ENCODE data around the gene EYA2. TPM values are rescaled to one million over a fixed set of nuclear protein-coding genes. Genes with fewer than 3 reads are reported as not detected.

EYA2 gene
- total RNA-seq, 3 donors from 2014 or later (not counting 1 experiment from before 2014, with no cell fraction given) = 0.30 TPM; not detected in 2

GRCh38 chr20:47031004-47031403 lies 136.4 kb downstream of the EYA2 start:
- H3K4me1 Mint-ChIP-seq = no peaks in the 10 kb centered on the region
- intact Hi-C loops (cut with micrococcal nuclease) = no loop called here
- H3K9me3 ChIP-seq (ENCODE audit: control insufficient read depth, insufficient read depth, low read length) = no peaks in the 10 kb centered on the region
- no peak overlapping the region for H3K4me3 ChIP-seq (ENCODE audit: low read length)
- TF ChIP-seq CTCF (IDR thresholded peaks at IDR 0.05) = no peak
- no peaks in the 10 kb centered on the region for H3K36me3 Mint-ChIP-seq
- H3K9me3 Mint-ChIP-seq = no peaks in the 10 kb centered on the region
- H3K4me1 ChIP-seq (ENCODE audit: control insufficient read depth, insufficient read depth, low read length) = no peaks in the 10 kb centered on the region
- DNase-seq (no peak), ATAC-seq (no peak)
- H3K27ac ChIP-seq (ENCODE audit: low read length) = no peak overlapping the region
- H3K4me3 Mint-ChIP-seq = no peak overlapping the region
- H3K27me3 Mint-ChIP-seq (ENCODE audit: low read depth in 2 of 2) = peaks cover 7 to 13% of the 10 kb centered on the region in 2 donors
- H3K27ac Mint-ChIP-seq = no peak overlapping the region
- H3K36me3 ChIP-seq (ENCODE audit: control insufficient read depth, insufficient read depth, low read length) = no peaks in the 10 kb centered on the region
- H3K27me3 ChIP-seq (ENCODE audit: control insufficient read depth, insufficient read depth, low read length) = no peaks in the 10 kb centered on the region
- whole genome bisulfite sequencing (ENCODE audit: insufficient coverage) = 48% methylated on average over 7 of the region's 7 CpGs

GRCh38 chr20:47031821-47032220 lies 137.2 kb downstream of the EYA2 start:
- Histone ChIP-seq H3K4me1 (ENCODE audit: control insufficient read depth, insufficient read depth, low read length) (no peaks in the 10 kb centered on the region), H3K27ac (ENCODE audit: low read length) (no peak overlapping the region), H3K36me3 (ENCODE audit: control insufficient read depth, insufficient read depth, low read length) (no peaks in the 10 kb centered on the region), H3K9me3 (ENCODE audit: control insufficient read depth, insufficient read depth, low read length) (no peaks in the 10 kb centered on the region), H3K27me3 (ENCODE audit: control insufficient read depth, insufficient read depth, low read length) (no peaks in the 10 kb centered on the region), H3K4me3 (ENCODE audit: low read length) (no peak overlapping the region)
- no peak overlapping the region for H3K27ac Mint-ChIP-seq
- TF ChIP-seq CTCF (IDR thresholded peaks at IDR 0.05) = no peak
- no peaks in the 10 kb centered on the region for H3K36me3 Mint-ChIP-seq
- ATAC-seq = no peak
- no peak for DNase-seq
- no peaks in the 10 kb centered on the region for H3K4me1 Mint-ChIP-seq
- no peaks in the 10 kb centered on the region for H3K9me3 Mint-ChIP-seq
- H3K4me3 Mint-ChIP-seq = no peak overlapping the region
- WGBS (ENCODE audit: insufficient coverage) = 89% methylated on average over 1 of the region's 1 CpG
- H3K27me3 Mint-ChIP-seq (ENCODE audit: low read depth in 2 of 2) = peaks cover 10 to 12% of the 10 kb centered on the region in 2 donors
- intact Hi-C loops (cut with micrococcal nuclease) = no loop called here

GRCh38 chr20:47032933-47033578 lies 138.4 kb downstream of the EYA2 start:
- peaks cover 9 to 13% of the 10 kb centered on the region in 2 donors for H3K27me3 Mint-ChIP-seq (ENCODE audit: low read depth in 2 of 2)
- H3K27ac Mint-ChIP-seq = no peak overlapping the region
- no peaks in the 10 kb centered on the region for H3K36me3 Mint-ChIP-seq
- H3K27ac ChIP-seq (ENCODE audit: low read length) = no peak overlapping the region
- intact Hi-C loops (cut with micrococcal nuclease) = no loop called here
- H3K36me3 ChIP-seq (ENCODE audit: control insufficient read depth, insufficient read depth, low read length) = no peaks in the 10 kb centered on the region
- no peak overlapping the region for H3K4me3 Mint-ChIP-seq
- H3K9me3 ChIP-seq (ENCODE audit: control insufficient read depth, insufficient read depth, low read length) = no peaks in the 10 kb centered on the region
- H3K9me3 Mint-ChIP-seq = no peaks in the 10 kb centered on the region
- WGBS (ENCODE audit: insufficient coverage) = 88% methylated on average over 8 of the region's 8 CpGs
- no peak for DNase-seq
- no peak overlapping the region for H3K4me3 ChIP-seq (ENCODE audit: low read length)
- TF ChIP-seq CTCF (IDR thresholded peaks at IDR 0.05) = no peak
- H3K4me1 Mint-ChIP-seq = no peaks in the 10 kb centered on the region
- H3K27me3 ChIP-seq (ENCODE audit: control insufficient read depth, insufficient read depth, low read length) = no peaks in the 10 kb centered on the region
- H3K4me1 ChIP-seq (ENCODE audit: control insufficient read depth, insufficient read depth, low read length) = no peaks in the 10 kb centered on the region
- ATAC-seq = no peak

- Histone ChIP-seq H3K9me3 (ENCODE audit: control insufficient read depth, insufficient read depth, low read length) (no peaks in the 10 kb centered on the region), H3K36me3 (ENCODE audit: control insufficient read depth, insufficient read depth, low read length) (no peaks in the 10 kb centered on the region), H3K27me3 (ENCODE audit: control insufficient read depth, insufficient read depth, low read length) (no peaks in the 10 kb centered on the region), H3K4me1 (ENCODE audit: control insufficient read depth, insufficient read depth, low read length) (no peaks in the 10 kb centered on the region), H3K4me3 (ENCODE audit: low read length) (no peak overlapping the region), H3K27ac (ENCODE audit: low read length) (no peak overlapping the region)
- no peaks in the 10 kb centered on the region for H3K9me3 Mint-ChIP-seq
- intact Hi-C loops (cut with micrococcal nuclease) = no loop called here
- no peak for TF ChIP-seq CTCF (IDR thresholded peaks at IDR 0.05)
- H3K36me3 Mint-ChIP-seq = no peaks in the 10 kb centered on the region
- DNase-seq = no peak
- H3K27ac Mint-ChIP-seq = no peak overlapping the region
- peaks cover 9 to 13% of the 10 kb centered on the region in 2 donors for H3K27me3 Mint-ChIP-seq (ENCODE audit: low read depth in 2 of 2)
- no peaks in the 10 kb centered on the region for H3K4me1 Mint-ChIP-seq
- no peak for ATAC-seq
- H3K4me3 Mint-ChIP-seq = no peak overlapping the region
Observed at GRCh38 chr20:47033665-47034064, 139.0 kb downstream of the EYA2 start.

Data from natural killer cell (primary cell).